Breast epithelium (tissue), 4 donors: ENCODE measurements around the gene MOB3A. TPM values are rescaled to one million over a fixed set of nuclear protein-coding genes. Genes with fewer than 3 reads are reported as not detected.

ENCODE experiments used
- DNase-seq, 2 donors: peaks; one replicate each; pipeline ENCODE4 v3.0.0-alpha.2; 2019; ENCODE audit warnings: low spot score in 2 of 2
- H3K27ac ChIP-seq, 2 donors: fragments of 200-600 bp; sonication (generic) in 1 of 2; one replicate each; pipeline ENCODE4 v1.5.1; 2016 to 2019; ENCODE audit warnings: mild to moderate bottlenecking in 1 of 2
- H3K27me3 ChIP-seq, 2 donors: fragments of 200-600 bp; sonication (generic) in 1 of 2; one replicate each; pipeline versions ENCODE4 v1.5.1 to v1.6.0; 2017 to 2019; ENCODE audit warnings: control low read depth in 1 of 2, mild to moderate bottlenecking in 1 of 2
- H3K36me3 ChIP-seq: fragments of 200-600 bp; one replicate; pipeline ENCODE4 v1.5.1; 2019
- H3K4me1 ChIP-seq, 2 donors: fragments of 200-600 bp; sonication (generic); one replicate each; pipeline ENCODE4 v1.5.1; 2016 to 2019; ENCODE audit warnings: control low read depth in 1 of 2
- H3K4me3 ChIP-seq, 3 donors: fragments of 200-600 bp; sonication (generic); 1 replicate in 2 of 3; 2 replicates in 1 of 3; pipeline ENCODE4 v1.5.1; 2016 to 2019; ENCODE audit warnings: mild to moderate bottlenecking in 3 of 3, moderate library complexity in 2 of 3
- H3K9me3 ChIP-seq, 2 donors: fragments of 200-600 bp; sonication (generic) in 1 of 2; one replicate each; pipeline ENCODE4 v1.5.1; 2016 to 2019; ENCODE audit warnings: control low read depth in 1 of 2
- POLR2A ChIP-seq: fragments of 450-650 bp; IDR thresholded peaks from one replicate; pipeline ENCODE4 v1.6.1; 2016; ENCODE audit warnings: antibody characterized with exemption, mild to moderate bottlenecking, moderate library complexity
- POLR2AphosphoS5 ChIP-seq, 3 donors: sonication (generic); formaldehyde crosslinking; IDR thresholded peaks; one replicate each; pipeline ENCODE4 v1.6.1; 2017; ENCODE audit warnings: antibody characterized with exemption in 3 of 3
- intact Hi-C: fragments of 100-400 bp; cut with DNase I; formaldehyde crosslinking; loops from one replicate; pipeline ENCODE4 v1.15.1; 2023; ENCODE audit warnings: low total_unique reads
- total RNA-seq, 3 donors: library from RNA; depleted of rRNA; stranded (reverse); fragments of >200 nt; gene quantifications; one replicate each; pipeline ENCODE4 v1.1.0, GENCODE V29; 2016
- TF ChIP-seq, protein P1 (sequence below), 3 donors: fragments of 450-650 bp; IDR thresholded peaks; one replicate each; pipeline ENCODE4 v1.5.1; 2016 to 2017; ENCODE audit warnings: antibody characterized with exemption in 3 of 3, mild to moderate bottlenecking in 3 of 3, moderate library complexity in 3 of 3

Gene MOB3A
- total RNA-seq, 3 donors from 2014 or later: 18.3 to 45.8 (median 29.2) TPM

GRCh38 chr19:2055931-2056836 lies 39.9 kb downstream of the MOB3A start:
- Histone ChIP-seq H3K4me1 (peaks cover 30 to 47% of the 10 kb centered on the region in 2 donors), H3K36me3 (no peaks in the 10 kb centered on the region), H3K9me3 (no peaks in the 10 kb centered on the region), H3K27ac (peak overlapping the region; percentile 99 to 100), H3K4me3 (peak overlapping the region; percentile 48 to 77 (median 58)), H3K27me3 (no peaks in the 10 kb centered on the region)
- TF ChIP-seq POLR2A (peak; percentile 24), POLR2AphosphoS5 (IDR thresholded peaks at IDR 0.05) (peak in 2 of 3 donors; percentile 61 to 62)
- TF ChIP-seq, protein P1, sequence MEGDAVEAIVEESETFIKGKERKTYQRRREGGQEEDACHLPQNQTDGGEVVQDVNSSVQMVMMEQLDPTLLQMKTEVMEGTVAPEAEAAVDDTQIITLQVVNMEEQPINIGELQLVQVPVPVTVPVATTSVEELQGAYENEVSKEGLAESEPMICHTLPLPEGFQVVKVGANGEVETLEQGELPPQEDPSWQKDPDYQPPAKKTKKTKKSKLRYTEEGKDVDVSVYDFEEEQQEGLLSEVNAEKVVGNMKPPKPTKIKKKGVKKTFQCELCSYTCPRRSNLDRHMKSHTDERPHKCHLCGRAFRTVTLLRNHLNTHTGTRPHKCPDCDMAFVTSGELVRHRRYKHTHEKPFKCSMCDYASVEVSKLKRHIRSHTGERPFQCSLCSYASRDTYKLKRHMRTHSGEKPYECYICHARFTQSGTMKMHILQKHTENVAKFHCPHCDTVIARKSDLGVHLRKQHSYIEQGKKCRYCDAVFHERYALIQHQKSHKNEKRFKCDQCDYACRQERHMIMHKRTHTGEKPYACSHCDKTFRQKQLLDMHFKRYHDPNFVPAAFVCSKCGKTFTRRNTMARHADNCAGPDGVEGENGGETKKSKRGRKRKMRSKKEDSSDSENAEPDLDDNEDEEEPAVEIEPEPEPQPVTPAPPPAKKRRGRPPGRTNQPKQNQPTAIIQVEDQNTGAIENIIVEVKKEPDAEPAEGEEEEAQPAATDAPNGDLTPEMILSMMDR (IDR thresholded peaks at IDR 0.05): no peak
- DNase-seq: peak in 1 of 2 donors; percentile 63
- intact Hi-C loops: no loop called here

DNA sequence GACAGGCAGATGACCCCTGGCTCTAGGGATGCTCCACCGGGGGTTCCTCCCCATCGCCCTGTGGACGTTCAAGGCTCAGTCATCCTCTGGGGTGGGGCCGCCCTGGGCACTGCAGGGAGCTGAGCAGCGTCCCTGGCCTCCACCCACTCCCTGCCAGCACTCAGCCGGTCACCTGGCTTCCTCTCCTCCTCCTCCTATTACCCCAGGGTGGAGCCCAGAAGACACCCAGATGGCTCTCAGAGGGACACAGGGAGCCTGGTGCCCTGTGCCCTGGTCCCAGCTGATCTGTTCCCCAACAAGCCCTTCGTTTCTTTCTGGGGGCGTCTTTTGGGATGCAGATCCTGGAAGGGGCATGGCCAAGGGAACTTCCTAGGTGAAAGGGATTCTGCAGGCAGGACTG lies 41.4 kb downstream of the MOB3A start:
- intact Hi-C loops: no loop called here
- Histone ChIP-seq H3K4me1 (peaks cover 25 to 36% of the 10 kb centered on the region in 2 donors), H3K4me3 (no peak overlapping the region), H3K9me3 (no peaks in the 10 kb centered on the region), H3K27ac (peak overlapping the region; percentile 70 to 98), H3K36me3 (no peaks in the 10 kb centered on the region), H3K27me3 (no peaks in the 10 kb centered on the region)
- DNase-seq: no peak
- TF ChIP-seq POLR2A: no peak
- TF ChIP-seq POLR2AphosphoS5 (IDR thresholded peaks at IDR 0.05): no peak
- TF ChIP-seq, protein P1 (IDR thresholded peaks at IDR 0.05): no peak

GRCh38 chr19:2053601-2054389 lies 42.3 kb downstream of the MOB3A start:
- H3K36me3 ChIP-seq: no peaks in the 10 kb centered on the region
- peak overlapping the region; percentile 73 to 98 for H3K27ac ChIP-seq
- no peaks in the 10 kb centered on the region for H3K9me3 ChIP-seq
- no peak for DNase-seq
- H3K4me3 ChIP-seq: no peak overlapping the region
- H3K4me1 ChIP-seq: peaks cover 27 to 33% of the 10 kb centered on the region in 2 donors
- TF ChIP-seq POLR2A (no peak), POLR2AphosphoS5 (IDR thresholded peaks at IDR 0.05) (peak in 2 of 3 donors; percentile 16 to 30)
- TF ChIP-seq, protein P1 (IDR thresholded peaks at IDR 0.05): no peak
- H3K27me3 ChIP-seq: no peaks in the 10 kb centered on the region
- intact Hi-C loops: no loop called here

DNA sequence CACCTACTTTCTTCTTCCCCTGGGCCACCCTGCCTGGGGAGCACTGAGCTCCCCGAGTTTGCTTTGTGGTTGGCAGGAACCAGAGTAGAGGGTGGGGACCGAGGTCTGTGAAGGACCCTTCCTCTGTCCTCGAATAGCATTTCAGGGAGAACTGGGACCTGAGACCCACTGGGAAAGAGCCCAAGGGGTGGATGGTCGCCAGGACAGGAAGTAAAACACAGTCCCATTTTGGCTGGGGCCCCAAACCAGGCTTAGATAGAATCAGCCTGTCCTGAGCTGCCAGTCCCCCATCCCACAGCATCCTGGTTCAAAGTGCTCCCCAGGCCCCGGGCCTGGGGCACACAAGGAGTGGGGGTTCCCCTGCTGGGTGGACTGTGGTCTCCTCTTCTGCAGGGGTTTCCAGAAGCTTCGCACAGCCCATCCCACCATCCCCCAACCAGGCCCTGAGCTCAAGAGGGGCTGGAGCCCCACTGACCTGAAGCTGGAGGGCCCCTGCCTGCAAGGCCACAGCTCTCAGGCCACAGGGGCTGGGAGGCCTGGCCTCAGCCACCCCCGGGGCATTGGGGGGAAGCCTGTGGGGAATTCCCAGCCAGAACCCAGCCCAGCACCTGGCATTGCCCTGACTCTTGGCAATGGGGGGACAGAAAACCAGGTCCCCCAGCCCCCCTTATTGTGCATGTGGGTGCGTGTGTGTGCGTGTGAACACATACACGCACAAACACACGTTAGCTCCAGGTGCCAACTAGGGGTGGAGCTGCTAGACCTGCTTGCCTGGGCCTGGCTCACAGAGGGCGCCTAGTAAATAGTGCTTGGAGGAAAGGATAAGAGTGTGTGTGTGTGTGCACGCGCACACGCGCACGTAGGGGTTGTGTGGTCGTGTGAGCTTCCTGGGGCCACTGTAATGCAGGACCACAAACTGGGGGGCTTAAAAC lies 44.1 kb downstream of the MOB3A start:
- intact Hi-C loops: no loop called here
- Histone ChIP-seq H3K4me3 (peak overlapping the region; percentile 95 to 97 (median 97)), H3K4me1 (peaks cover 44 to 47% of the 10 kb centered on the region in 2 donors), H3K27ac (peak overlapping the region; percentile 98), H3K36me3 (no peaks in the 10 kb centered on the region), H3K9me3 (no peaks in the 10 kb centered on the region), H3K27me3 (no peaks in the 10 kb centered on the region)
- no peak for DNase-seq
- TF ChIP-seq, protein P1 (IDR thresholded peaks at IDR 0.05): no peak
- TF ChIP-seq POLR2A (no peak), POLR2AphosphoS5 (IDR thresholded peaks at IDR 0.05) (no peak)
